Muscle of back (tissue), 11 donors: Measurements from ENCODE around the gene PLIN3. TPM values are rescaled to one million over a fixed set of nuclear protein-coding genes. Genes with fewer than 3 reads are reported as not detected.
A peak's percentile ranks its signal among the peaks of the same experiment; 100 is the strongest.
"Not testable (repeated sequence)": the region's sequence is repeated elsewhere in the genome, so short reads cannot be mapped to it uniquely, and the experiment has no call there.

Source experiments
- DNase-seq, 3 donors: peaks; one replicate each; pipeline versions ENCODE4 v3.0.0 to v3.0.0-alpha.2; 2013
- polyA plus RNA-seq, 10 donors: library from polyadenylated mRNA; unstranded; fragments of 120-200 nt; gene quantifications; one replicate each; pipeline ENCODE4 v1.2.1, GENCODE V29; 2013; ENCODE audit not compliant: insufficient read length in 10 of 10

Gene PLIN3
- polyA plus RNA-seq, 10 donors, result 25.6 to 47.4 (median 38.1) TPM

DNA sequence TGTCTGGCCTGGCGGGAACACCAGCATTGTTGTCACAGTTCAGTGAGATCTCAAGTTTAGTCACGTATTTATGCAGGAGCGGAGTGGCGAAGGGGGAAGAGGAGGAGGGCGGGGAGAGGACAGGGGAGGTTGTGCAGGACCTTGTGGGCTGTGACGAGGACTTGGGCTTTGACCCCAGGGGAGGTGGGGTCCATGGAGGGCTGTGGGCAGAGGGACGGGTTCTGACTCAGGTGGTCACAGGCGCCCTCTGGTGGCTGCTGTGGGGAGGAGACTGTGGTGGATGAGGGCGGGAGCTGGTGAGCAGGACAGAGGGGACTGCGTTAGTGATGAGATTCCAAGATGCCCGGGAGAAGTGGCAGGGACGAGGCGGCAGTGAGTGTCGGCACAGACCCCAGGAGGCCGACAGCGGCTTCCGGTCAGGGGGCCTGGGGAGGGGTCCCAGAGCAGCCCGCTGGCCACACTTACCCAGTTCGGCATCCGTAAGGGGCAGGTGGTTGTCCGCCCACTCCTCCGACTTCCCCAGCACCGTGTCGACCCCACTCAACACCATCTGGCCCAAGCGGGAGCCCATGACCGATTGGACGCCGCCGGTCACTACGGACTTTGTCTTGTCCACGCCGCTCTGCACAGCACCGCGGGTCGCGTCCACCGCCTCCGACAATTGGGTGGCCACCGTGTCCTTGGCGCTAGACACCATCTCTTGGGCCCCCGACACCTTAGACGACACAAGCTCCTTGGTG, 15.7 kb downstream of the PLIN3 start:
- DNase-seq, result peak in 2 of 3 donors; percentile 58 to 71

DNA sequence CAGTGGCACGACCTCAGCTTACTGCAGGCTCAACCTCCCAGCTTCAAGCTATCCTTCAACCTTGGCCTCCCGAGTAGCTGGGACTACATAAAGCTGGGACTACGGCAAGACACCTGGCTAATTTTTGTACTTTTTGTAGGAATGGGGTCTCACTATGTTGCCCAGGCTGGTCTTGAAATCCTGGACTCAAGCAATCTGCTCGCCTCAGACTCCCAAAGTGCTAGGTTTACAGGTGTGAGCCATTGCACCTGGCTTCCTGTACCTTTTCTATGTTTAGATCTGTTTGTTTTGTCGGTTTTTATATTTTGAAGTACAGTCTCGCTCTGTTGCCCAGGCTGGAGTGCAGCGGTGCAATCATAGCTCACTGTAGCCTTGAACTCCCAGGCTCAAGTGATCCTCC, 18.4 kb downstream of the PLIN3 start:
- DNase-seq, result no peak

DNA sequence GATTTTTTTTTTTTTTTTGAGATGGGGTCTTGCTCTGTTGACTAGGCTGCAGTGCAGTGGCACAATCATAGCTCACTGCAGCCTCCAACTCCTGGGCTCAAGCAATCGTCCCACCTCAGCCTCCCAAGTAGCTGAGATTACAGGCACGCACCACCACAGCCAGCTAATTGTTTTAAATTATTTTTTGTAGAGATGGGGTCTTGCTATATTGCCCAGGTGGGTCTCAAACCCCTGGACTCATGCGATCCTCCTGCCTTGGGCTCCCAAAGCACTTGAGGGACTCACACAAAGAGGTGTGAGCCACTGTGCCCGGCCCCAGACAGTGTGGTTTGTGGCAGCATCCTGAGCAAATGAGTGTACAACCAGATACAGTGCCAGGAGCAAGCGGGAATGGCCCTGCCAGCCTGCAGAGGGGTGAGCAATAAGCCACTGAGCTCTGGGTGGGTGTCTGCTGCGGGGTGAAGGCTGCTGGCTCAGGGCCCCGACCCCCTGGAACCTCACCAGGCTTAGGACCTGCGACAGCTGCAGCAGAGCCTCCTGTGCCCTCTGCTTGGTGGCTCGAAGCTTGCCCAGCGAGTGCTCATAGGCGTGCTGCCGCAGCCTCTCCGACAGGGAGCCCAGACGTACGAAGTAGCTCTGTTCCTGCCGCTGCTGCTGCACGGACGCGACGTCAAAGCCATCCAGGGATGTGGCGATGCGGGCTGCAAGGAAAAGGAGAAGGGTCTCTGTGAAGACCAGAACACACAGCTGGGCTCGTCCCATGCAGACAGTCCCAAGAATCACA, 20.1 kb downstream of the PLIN3 start:
- DNase-seq, result no peak

DNA sequence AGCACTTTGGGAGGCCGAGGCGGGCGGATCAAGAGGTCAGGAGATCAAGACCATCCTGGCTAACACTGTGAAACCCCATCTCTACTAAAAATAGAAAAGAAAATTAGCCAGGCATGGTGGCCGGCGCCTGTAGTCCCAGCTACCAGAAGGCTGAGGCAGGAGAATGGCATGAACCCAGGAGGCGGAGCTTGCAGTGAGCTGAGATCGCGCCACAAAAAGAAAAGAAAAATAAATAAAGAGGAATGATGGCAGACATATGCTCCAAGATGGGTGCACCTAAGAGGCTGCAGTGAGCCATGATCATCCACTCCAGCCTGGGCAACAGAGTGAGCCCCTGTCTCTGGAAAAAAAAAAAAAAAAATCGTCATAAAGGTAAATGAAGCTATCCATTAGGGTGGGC, 21.5 kb downstream of the PLIN3 start:
- not testable (repeated sequence) for DNase-seq

DNA sequence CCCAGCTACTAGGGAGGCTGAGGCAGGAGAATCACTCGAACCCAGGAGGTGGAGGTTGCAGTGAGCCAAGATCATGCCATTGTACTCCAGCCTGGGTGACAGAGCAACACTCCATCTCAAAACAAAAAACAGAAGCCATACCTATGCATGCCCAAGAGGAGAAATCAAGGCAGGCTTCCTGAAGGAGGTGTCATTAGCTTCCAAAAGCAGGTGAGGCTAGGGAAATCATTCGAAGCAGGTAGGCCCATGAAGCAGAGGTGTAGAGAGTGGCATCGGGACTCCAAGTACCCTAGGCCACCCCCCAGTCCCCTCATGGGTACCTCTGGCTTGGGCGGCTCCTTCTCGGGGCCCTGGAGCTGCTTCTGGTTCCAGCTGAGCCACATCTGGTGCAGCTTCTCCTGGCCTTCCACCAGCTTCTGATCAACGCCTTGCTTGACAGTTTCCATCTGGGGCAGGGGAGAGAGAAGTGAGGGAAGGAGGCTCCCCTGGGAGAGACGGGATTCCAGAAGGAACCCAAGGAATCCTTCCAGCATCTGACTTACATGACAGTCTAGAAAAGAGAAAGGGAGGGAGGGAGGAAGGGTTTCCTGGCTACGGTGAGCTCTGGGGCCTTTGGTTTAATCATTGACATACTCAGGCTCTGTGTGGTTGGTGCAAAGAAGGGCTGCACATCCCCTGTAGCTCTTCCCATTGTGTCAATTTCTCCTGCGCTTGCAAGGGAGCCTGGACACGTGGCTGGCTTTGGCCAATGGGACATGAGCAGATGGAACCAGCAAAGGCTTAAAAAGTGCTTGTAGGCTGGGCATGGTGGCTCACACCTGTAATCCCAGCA, 22.9 kb downstream of the PLIN3 start:
- DNase-seq, result peak in 1 of 3 donors; percentile 57

DNA sequence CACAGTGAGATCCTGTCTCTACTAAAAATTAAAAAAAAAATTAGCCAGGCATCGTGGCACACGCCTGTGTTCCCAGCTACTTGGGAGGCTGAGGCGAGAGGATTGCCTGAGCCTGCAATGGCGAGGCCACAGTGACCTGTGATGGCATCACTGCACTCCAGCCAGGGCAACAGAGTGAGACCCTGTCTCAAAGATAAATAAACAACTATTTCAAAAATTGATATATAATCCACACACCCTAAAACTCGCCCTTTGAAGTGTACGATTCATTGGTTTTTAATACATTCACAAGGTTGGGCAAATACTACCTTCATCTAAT, 23.9 kb downstream of the PLIN3 start:
- no peak for DNase-seq

DNA sequence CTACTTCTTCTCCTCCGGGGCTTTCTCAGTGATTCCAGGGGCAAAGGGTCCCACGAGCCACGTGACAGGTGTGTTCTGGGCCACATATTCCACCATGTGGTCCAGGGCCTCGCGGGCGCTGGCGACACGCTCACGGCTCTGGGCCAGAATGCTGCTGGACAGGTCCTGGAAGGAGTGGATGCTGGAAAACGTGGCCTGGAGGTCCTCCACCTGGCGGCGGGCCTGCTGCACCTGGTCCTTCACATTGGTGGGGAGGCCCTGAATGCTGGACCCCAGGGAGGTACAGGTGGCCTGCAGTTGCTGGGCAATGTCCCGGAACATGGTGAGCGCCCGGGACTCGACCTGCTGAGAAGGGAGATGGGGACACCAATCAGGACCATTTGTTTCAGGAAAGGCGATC, 28.3 kb downstream of the PLIN3 start:
- DNase-seq, result no peak

DNA sequence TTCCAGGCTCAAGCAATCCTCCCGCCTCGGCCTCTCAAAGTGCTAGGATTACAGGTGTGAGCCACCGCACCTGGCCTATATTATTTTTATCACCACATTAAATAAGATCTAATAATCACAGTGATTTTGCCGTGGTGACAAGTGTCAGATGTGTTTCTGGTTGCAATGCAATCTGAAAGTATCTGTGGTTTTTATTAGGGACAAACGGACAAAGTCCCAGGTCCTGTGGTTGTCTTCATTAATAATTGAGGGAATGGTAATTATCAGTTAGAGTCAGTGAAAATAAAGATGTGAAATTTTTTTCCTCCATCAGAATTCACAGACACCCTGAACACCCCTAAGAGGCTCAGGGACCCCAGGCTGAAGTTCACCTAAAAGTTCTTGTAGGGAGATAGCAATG, 34.7 kb downstream of the PLIN3 start:
- DNase-seq, result no peak

DNA sequence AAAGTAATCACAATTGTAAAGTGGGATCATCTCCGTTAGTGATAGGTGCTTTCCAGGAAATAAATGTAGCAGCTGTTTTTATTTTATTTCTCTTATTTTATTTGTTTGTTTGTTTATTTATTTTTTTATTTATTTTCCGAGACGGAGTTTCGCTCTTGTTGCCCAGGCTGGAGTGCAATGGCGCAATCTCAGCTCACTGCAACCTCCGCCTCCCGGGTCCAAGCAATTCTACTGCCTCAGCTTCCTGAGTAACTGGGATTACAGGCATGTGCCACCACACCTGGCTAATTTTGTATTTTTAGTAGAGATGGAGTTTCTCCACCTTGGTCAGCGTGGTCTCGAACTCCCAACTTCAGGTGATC, 35.5 kb downstream of the PLIN3 start:
- not testable (repeated sequence) for DNase-seq

DNA sequence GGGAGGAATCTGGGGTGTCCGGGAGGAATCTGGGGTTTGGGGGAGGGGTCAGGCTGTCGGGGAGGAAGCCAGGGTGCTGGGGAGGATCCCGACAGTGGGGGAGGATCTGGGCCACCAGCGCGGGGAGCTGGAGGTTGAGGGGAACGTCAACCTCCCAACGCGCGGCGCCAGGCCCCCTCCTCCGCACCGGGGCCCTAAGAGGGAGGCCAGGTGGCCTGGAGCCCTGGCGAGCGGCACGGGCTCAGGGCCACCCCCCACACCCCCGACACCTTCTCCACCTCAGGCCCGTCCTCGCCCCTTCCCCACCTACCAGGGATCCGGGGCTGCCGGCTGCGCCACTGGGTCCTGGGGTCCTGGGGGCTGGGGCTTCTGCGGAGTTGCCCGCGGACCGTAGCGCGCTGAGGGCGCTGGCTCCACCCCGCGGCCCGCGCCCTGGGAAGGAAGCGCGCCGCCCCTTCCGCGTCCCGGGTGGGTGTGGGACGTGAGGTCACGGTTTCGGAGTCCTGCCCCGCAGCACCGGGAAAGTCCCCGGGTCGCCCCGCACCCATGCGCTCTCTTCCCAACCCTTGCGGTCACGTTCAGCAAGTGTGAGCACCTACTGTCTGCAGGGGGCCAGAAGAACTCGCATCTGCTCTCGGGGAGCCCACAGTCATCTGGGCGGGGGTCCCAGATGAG, 36.0 kb downstream of the PLIN3 start, which contains the start of gene TICAM1:
TSS of gene TICAM1 (minus strand) at position 409 of the 675 bp plus-strand sequence. CDS start 13,335 bp downstream, outside the sequence.
- peak; percentile 38 to 89 (median 76) for DNase-seq

DNA sequence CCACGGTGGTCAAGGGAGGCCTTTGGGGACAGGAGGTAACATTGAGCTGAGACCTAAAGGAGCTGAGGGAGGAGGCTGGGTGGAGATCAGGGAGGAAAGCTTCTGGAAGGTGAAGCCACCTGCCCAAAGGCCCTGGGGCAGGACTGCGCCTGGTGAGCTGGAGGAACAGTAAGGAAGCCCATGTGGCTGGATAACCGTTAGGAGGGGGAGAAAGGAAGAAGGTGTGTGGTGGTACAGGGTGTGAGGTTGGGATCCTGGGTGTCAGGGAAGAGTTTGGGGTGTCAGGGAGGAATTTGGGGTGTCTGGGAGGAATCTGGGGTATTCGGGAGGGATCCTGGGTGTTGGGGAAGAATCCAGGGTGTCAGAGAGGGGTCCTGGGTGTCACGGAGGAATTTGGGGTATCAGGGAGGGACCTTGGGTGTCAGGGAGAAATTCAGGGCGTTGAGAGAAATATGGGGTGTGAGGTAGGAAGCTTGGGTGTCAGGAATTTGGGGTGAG, 36.6 kb downstream of the PLIN3 start:
- DNase-seq, result no peak

DNA sequence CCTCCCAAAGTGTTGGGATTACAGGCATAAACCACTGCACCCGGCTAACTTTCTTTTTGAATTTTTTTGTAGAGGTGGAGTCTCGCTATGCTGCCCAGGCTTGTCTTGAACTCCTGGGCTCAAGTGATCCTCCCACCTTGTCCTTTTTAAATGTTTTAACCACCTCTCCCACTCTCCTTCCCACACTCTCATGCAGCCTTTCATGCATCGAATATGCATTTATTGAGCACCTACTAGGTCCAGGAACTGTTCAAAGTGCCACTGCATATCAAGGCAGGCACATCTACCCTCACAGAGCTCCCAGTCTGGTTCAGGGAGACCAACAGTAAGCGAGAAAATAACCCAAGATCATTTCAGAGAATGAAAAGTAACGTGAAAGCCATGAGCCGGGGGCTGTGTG, 37.1 kb downstream of the PLIN3 start:
- DNase-seq, result no peak

DNA sequence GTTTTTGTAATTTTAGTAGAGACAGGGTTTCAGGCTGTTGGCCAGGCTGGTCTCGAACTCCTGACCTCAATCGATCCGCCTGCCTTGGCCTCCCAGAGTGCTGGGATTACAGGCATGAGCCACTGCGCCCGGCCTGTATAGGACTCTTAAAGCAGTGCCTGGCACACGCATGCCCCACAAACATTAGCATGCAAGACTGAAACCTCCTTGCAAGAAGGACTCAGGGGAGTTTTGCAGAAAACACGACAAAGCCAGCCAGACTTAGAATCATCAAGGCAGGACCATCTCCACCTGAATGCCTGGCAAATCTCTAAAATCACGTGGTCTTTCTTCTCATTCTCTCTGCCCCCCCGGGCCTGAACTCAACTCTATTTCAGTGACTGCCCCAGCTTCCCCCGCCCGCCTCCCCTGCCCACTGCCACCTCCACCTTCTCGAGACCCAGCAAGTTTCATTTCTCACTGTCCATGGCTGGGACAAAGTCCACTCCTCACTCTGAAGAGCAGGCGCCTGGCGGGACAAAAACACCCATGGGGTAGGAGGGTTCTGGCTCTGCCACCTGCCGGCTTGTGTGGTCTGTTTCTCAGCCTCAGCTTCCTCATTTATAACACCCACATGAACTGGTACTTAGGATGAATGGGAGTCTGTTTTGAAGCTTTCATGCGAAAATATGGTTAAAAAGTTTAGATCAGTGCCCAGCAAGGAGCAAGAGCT, 38.3 kb downstream of the PLIN3 start:
- no peak for DNase-seq

DNA sequence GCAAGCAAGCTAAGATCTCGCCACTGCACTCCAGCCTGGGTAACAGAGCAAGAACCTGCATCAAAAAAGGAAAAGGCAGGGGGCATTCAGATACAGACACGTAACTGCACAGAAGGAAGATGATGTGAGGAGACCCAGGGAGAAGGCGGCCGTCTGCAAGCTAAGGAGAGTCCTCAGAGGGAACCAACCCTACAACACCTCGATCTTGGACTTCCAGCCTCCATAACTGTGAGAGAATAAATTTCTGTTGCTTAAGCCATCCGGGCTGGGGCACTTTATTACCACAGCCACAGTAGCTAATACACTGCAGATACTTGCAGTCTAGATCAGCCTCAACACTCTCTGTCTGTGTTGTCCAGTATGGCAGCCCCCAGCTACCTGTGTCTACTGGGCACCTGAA, 43.9 kb downstream of the PLIN3 start:
- DNase-seq, result no peak

DNA sequence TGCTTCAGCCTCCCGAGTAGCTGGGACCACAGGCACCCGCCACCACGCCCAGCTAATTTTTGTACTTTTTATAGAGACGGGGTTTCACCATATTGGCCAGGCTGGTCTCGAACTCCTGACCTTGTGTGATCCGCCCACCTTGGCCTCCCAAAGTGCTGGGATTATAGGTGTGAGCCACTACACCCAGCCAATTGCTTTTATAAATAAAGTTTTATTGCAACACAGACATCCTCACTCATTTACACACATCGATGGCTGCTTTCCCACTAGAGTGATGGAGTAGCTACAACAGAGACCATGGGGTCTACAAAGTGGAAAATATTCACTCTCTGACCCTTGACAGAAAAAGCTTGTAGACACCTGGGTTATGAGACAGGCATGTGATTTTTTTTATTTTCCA, 45.1 kb downstream of the PLIN3 start:
- not testable (repeated sequence) for DNase-seq

DNA sequence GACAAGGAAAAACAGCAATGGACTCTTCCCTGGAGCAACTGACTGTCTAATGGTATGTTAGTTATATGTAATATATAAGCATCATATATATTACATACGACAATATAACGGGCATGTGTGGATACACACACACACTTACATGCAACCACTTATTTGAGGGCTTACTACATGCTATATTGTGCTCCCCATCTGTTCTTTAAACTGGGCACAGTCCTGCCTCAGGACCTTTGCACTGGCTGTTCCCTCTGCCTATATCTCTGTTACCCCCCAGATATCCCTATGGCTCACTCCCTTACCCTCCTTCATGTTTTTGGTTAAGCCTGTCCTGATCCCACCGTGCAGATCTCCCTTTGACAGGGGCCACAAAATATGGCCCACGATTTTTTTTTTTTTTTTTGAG, 46.2 kb downstream of the PLIN3 start:
- DNase-seq, result no peak

DNA sequence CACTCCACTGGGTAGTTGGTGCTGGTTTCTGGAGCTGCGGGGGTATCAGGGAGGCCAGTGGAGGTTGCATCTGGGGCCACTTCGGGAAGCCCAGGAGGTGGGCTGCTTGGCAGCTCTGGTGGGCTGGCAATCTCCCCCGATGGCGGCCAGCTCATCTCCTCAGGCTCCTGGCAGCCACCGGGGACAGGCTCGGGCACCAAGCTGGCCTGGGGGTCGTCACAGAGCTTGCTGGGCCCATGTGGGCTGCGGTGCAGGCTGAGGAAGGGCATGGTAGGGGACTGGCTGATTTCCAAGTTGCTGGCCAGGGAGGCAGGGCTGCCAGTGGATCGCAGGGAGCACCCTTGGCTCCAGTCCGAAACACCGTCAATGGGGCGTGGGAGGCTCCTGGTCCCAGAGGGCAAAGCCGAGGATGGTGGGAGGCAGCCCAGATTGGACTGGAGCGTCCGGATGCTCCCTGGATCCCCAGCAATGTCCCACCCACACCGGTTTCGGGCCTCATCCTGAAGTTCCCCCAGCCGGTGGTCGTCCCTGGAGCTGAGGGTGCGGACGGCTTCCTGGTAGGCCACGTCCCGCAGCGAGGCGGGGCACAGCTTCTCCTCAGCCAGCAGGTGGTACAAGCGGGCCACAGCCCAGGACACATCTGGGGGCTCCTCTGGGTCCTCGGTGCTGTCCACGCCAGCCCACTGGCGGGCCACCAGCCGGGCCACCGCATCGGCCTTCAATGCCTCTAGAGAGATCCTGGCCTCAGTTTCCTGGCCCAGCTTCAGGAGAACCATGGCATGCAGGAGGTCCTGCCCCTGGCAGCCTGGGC, 49.8 kb downstream of the PLIN3 start:
- no peak for DNase-seq

DNA sequence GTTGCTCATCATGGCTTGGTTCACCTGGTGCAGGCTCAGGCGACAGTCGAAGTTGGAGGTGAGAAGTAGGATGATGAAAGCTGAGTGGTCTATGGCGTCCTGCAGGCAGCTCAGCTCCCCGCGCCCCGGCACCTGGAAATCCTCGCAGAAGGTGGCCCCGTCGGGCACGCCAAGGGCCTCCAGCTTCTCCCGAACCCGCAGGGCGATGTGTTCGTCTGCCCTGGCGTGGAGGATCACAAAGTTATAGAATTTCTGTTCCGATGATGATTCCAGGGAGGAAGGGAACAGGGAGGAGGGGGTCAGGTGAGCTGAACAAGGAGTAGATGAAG, 50.6 kb downstream of the PLIN3 start:
- no peak for DNase-seq

DNA sequence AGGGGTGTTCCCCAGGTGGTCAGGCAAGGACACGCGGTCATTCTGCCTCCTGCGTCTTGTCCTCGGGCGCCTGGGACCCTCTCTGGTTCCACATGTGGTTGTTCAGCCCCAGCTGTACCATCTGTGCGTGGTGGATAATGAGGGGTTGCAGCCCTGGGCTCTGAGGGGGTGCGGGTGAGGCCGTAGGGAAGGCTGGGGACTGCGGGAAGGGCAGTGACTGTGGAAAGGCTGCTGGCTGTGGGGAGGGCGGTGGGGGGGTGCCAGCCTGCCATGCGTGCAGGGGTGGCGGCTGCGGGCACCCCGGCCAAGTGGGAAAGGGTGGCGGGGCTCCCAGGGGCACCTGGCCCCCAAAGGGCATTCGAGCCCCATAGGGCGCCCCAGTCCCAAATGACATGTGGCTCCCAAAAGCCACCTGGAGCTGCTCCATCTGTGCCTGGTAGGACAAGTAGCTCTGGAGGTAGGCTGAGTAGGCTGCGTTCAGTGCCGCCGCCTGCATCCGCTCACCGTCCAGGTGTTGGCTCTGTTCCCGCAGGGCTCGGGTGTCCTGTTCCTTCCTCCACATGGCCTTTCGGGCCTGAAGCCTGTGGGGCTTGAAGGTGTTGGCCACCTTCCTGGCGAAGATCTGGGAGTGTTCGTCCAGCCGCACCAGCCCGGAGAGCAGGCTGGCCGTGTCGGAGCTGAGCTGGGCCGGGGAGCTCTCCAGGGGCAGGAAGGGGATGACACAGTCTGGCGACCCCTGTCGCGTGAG, 51.1 kb downstream of the PLIN3 start:
- DNase-seq, result no peak
